Heart left ventricle (tissue), 16 donors: ENCODE measurements around the gene DPYSL4. TPM values are rescaled to one million over a fixed set of nuclear protein-coding genes. Genes with fewer than 3 reads are reported as not detected.
"Not testable (repeated sequence)": the region's sequence is repeated elsewhere in the genome, so short reads cannot be mapped to it uniquely, and the experiment has no call there.

Experiments
- ATAC-seq, 4 donors: fragments of 200-7000 bp; cut with Tn5 transposase; one replicate each; pipeline ENCODE4 v1.9.1; 2020 to 2022; ENCODE audit warnings: moderate library complexity in 4 of 4, mild to moderate bottlenecking in 3 of 4, moderate number of reproducible peaks in 1 of 4
- DNase-seq, 5 donors: peaks; one replicate each; pipeline ENCODE4 v3.0.0-alpha.2; 2020
- H3K27ac ChIP-seq, 12 donors: fragments of 200-600 bp; sonication (generic) in 4 of 12; one replicate each; pipeline versions ENCODE4 v1.5.0 to v1.8.0; 2016 to 2022; ENCODE audit warnings: mild to moderate bottlenecking in 2 of 12
- H3K27me3 ChIP-seq, 9 donors: fragments of 200-600 bp; sonication (generic) in 2 of 9; one replicate each; pipeline versions ENCODE4 v1.5.1 to v1.8.0; 2016 to 2022; ENCODE audit warnings: mild to moderate bottlenecking in 3 of 9
- H3K36me3 ChIP-seq, 9 donors: fragments of 200-600 bp; sonication (generic) in 2 of 9; one replicate each; pipeline versions ENCODE4 v1.5.0 to v1.8.0; 2018 to 2022; ENCODE audit warnings: mild to moderate bottlenecking in 2 of 9
- H3K4me1 ChIP-seq, 12 donors: fragments of 200-600 bp; sonication (generic) in 4 of 12; one replicate each; pipeline versions ENCODE4 v1.5.0 to v1.8.0; 2016 to 2022; ENCODE audit warnings: mild to moderate bottlenecking in 3 of 12
- H3K4me3 ChIP-seq, 12 donors: fragments of 200-600 bp; sonication (generic) in 4 of 12; one replicate each; pipeline versions ENCODE4 v1.5.0 to v1.8.0; 2017 to 2022; ENCODE audit warnings: mild to moderate bottlenecking in 9 of 12, moderate library complexity in 4 of 12
- H3K9me3 ChIP-seq, 12 donors: fragments of 200-600 bp; sonication (generic) in 4 of 12; one replicate each; pipeline versions ENCODE4 v1.5.0 to v1.8.0; 2016 to 2022; ENCODE audit warnings: mild to moderate bottlenecking in 1 of 12
- CTCF ChIP-seq, 12 donors: fragments of 200-600 bp; sonication (generic) in 4 of 12; IDR thresholded peaks; one replicate each; pipeline versions ENCODE4 v1.5.0 to v1.8.0; 2018 to 2022; ENCODE audit warnings: antibody characterized with exemption in 12 of 12, mild to moderate bottlenecking in 5 of 12
- POLR2A ChIP-seq, 2 donors: fragments of 450-650 bp; IDR thresholded peaks; one replicate each; pipeline ENCODE4 v1.6.1; 2017; ENCODE audit warnings: antibody characterized with exemption in 2 of 2, mild to moderate bottlenecking in 2 of 2, moderate library complexity in 2 of 2
- WGBS, 4 donors: extraction: QIAGEN DNeasy Blood & Tissue Kit in 2 of 4; methylation state at CpG; one replicate each; pipeline versions ENCODE4 v1.1.5 to v1.1.7; 2013 to 2018; 5-methylcytosine and 5-hydroxymethylcytosine counted together
- intact Hi-C, 10 donors: fragments of 100-400 bp; cut with DNase I; formaldehyde crosslinking; loops; one replicate each; pipeline versions ENCODE4 v1.11.1 to v1.14.2; 2022
- polyA plus RNA-seq, 2 donors: library from polyadenylated mRNA; stranded (reverse); fragments of 200-250 nt; gene quantifications; one replicate each; pipeline ENCODE4 v1.2.3, GENCODE V29; 2013
- total RNA-seq, 9 donors: library from RNA; depleted of rRNA in 2 of 9; stranded (reverse); fragments of >200 nt in 2 of 9; fragmentation: NEBNext Ultra II Directional in 3 of 9; extraction: Animal tissue kit (Norgen Biotek cat#: 25700) in 3 of 9; gene quantifications; one replicate each; pipeline versions ENCODE4 v1.1.0 to v1.2.4, GENCODE V29; 2016 to 2023
- donor health status: ischemic (EF 13 %, LVEDD 7.1; RV severe dilation, severe dysfunction).
- donor health status: healthy with polysubstance abuse.
- donor health status: DM: no; HTN: yes; CAD: no.
- donor health status: DM: no; HTN: no; CAD: no.
- donor health status: ischemic (EF 25% LVEDD 6.9; RV normal size, moderate dysfunction).
- donor health status: ischemic (EF 25% LVEDD 5.7; RV mildly dilated, moderate dysfunction).
- donor health status: healthy.
- donor health status: DM: yes; HTN: yes; CAD: no.
- donor health status: ischemic (EF 35%, LVEDD 5.7; RV mildly dilated, moderate dysfunction).
- donor health status: nonischemic (EF 11% LVEDD 7.7; RV severe dilation, severe dysfunction).
- donor health status: DM: yes; HTN: yes; CAD: no.
- donor health status: PGD.
- donor health status: ischemic (EF 29% LVEDD 5.4; RV normal size, mild dysfunction).
- donor health status: nonischemic (EF 23%, LVEDD 6.1; RV moderate dilation, normal function).

Gene DPYSL4
- total and polyA plus RNA-seq, 11 donors = 4.0 to 127 (median 33.1) TPM

- Histone ChIP-seq H3K4me1 (peaks cover 0 to 22% (median 19%) of the 10 kb centered on the region in 12 donors), H3K4me3 (no peak overlapping the region), H3K9me3 (no peaks in the 10 kb centered on the region), H3K27me3 (no peaks in the 10 kb centered on the region), H3K27ac (no peak overlapping the region), H3K36me3 (peaks cover 0 to 2% (median 0%) of the 10 kb centered on the region in 9 donors)
- TF ChIP-seq CTCF (IDR thresholded peaks at IDR 0.05) (no peak), POLR2A (IDR thresholded peaks at IDR 0.05) (no peak)
- 80 to 89% (median 88%) methylated on average over 1 to 7 of the region's 7 CpGs; no CpG with 5 or more reads in 1 of the 4 donors for WGBS, 4 donors
- no peak for ATAC-seq
- no peak for DNase-seq
- intact Hi-C loops = no loop called here
Observed at GRCh38 chr10:132158823-132159222, 27.9 kb upstream of the DPYSL4 start.

GRCh38 chr10:132159302-132160230 is 27.2 kb upstream of the DPYSL4 start:
- ATAC-seq, H3K9me3 ChIP-seq, H3K4me3 ChIP-seq, intact Hi-C loops, H3K27ac ChIP-seq, H3K27me3 ChIP-seq, H3K36me3 ChIP-seq: not testable (repeated sequence)
- H3K4me1 ChIP-seq = peaks cover 0 to 29% (median 20%) of the 10 kb centered on the region in 12 donors
- peak in 3 of 5 donors; percentile 16 to 34 (median 17) for DNase-seq
- WGBS, 4 donors = 63 to 100% (median 72%) methylated on average over 3 to 7 of the region's 7 CpGs

GRCh38 chr10:132160231-132160630 is 26.5 kb upstream of the DPYSL4 start:
- intact Hi-C loops, H3K27me3 ChIP-seq, H3K4me3 ChIP-seq, ATAC-seq, H3K9me3 ChIP-seq, H3K27ac ChIP-seq, DNase-seq, H3K36me3 ChIP-seq: not testable (repeated sequence)
- H3K4me1 ChIP-seq = peaks cover 0 to 29% (median 20%) of the 10 kb centered on the region in 12 donors

GRCh38 chr10:132160834-132161622 is 25.7 kb upstream of the DPYSL4 start:
- WGBS, 4 donors = 70 to 80% (median 79%) methylated on average over 1 to 4 of the region's 4 CpGs; no CpG with 5 or more reads in 1 of the 4 donors
- peaks cover 0 to 29% (median 20%) of the 10 kb centered on the region in 12 donors for H3K4me1 ChIP-seq
- H3K27ac ChIP-seq, intact Hi-C loops, ATAC-seq, H3K9me3 ChIP-seq, H3K4me3 ChIP-seq, H3K27me3 ChIP-seq, H3K36me3 ChIP-seq: not testable (repeated sequence)
- DNase-seq = peak in 1 of 5 donors; percentile 8

GRCh38 chr10:132162021-132162531 is 24.7 kb upstream of the DPYSL4 start:
- peak overlapping the region in 6 of 12 donors; percentile 4 to 61 (median 39) for H3K27ac ChIP-seq
- intact Hi-C loops = no loop called here
- TF ChIP-seq POLR2A (IDR thresholded peaks at IDR 0.05) (no peak), CTCF (IDR thresholded peaks at IDR 0.05) (no peak)

More at GRCh38 chr10:132162021-132162531, 24.7 kb upstream of the DPYSL4 start:
- Histone ChIP-seq H3K27me3 (no peaks in the 10 kb centered on the region), H3K36me3 (no peaks in the 10 kb centered on the region), H3K9me3 (no peaks in the 10 kb centered on the region), H3K4me3 (no peak overlapping the region), H3K4me1 (peaks cover 0 to 29% (median 20%) of the 10 kb centered on the region in 12 donors)
- 8 to 22% (median 19%) methylated on average over 8 to 12 of the region's 12 CpGs for WGBS, 4 donors
- ATAC-seq (peak in 3 of 4 donors; percentile 26 to 70 (median 65)), DNase-seq (peak in 2 of 5 donors; percentile 26 to 29)
